H1 (cell line): ENCODE data around the gene DGKZ. TPM values are rescaled to one million over a fixed set of nuclear protein-coding genes. Genes with fewer than 3 reads are reported as not detected.

Experiments used
- CTCF ChIA-PET: fragments of 300-600 bp; sonication (Branson Sonifier 250); formaldehyde crosslinking; loops from one replicate; lab custom pipeline; 2021; ENCODE audit not compliant: partially characterized antibody; lab: Charles Lee
- POLR2A ChIA-PET: fragments of 300-600 bp; sonication (Branson Sonifier 250); formaldehyde crosslinking; loops from one replicate; lab custom pipeline; 2021; ENCODE audit warnings: inconsistent platforms; ENCODE audit not compliant: partially characterized antibody; lab: Charles Lee
- DNase-seq, 2 experiments: peaks; one replicate each; pipeline versions ENCODE4 v3.0.0 to v3.0.0-alpha.2; 2010 to 2022; ENCODE audit warnings: low spot score in 2 of 2, low read depth in 1 of 2, mixed read lengths in 1 of 2
- FAIRE-seq: peaks from 2 replicates; lab custom pipeline; 2011; peaks lifted over from hg19 to GRCh38; lab: Jason Lieb, UNC
- H2AFZ ChIP-seq: 2 replicates; pipeline ENCODE4 v1.8.1; 2012; ENCODE audit warnings: low read length, inconsistent platforms
- H2AK5ac ChIP-seq: 2 replicates; pipeline ENCODE4 v1.6.1; 2013; ENCODE audit warnings: low read depth, low read length
- H2BK120ac ChIP-seq: replicated peaks from 2 replicates; pipeline ENCODE3; 2013; ENCODE audit warnings: low read depth, low read length, inconsistent platforms
- H2BK12ac ChIP-seq: 2 replicates; pipeline ENCODE4 v1.6.1; 2013; ENCODE audit warnings: low read depth, low read length
- H2BK15ac ChIP-seq: 2 replicates; pipeline ENCODE4 v1.6.1; 2013; ENCODE audit warnings: low read length
- H2BK20ac ChIP-seq: 2 replicates; pipeline ENCODE4 v1.6.1; 2013; ENCODE audit warnings: low read length
- H2BK5ac ChIP-seq: 2 replicates; pipeline ENCODE4 v1.6.1; 2013; ENCODE audit warnings: low read depth, low read length
- H3K14ac ChIP-seq: 2 replicates; pipeline ENCODE4 v1.6.1; 2013; ENCODE audit warnings: inconsistent platforms; ENCODE audit not compliant: insufficient read length
- H3K18ac ChIP-seq: 2 replicates; pipeline ENCODE4 v1.6.1; 2013; ENCODE audit warnings: low read length; ENCODE audit errors: extremely low read depth
- H3K23ac ChIP-seq: 2 replicates; pipeline ENCODE4 v1.6.1; 2013; ENCODE audit warnings: inconsistent platforms; ENCODE audit not compliant: insufficient read length
- H3K23me2 ChIP-seq: 2 replicates; pipeline ENCODE4 v1.6.1; 2013; ENCODE audit warnings: low read depth, low read length
- H3K27ac ChIP-seq: 2 replicates; pipeline ENCODE4 v1.6.1; 2011; ENCODE audit warnings: low read depth, low read length, inconsistent platforms
- H3K27me3 ChIP-seq, 4 experiments: replicated peaks in 1 of 4; 1 replicate in 1 of 4; 2 replicates in 3 of 4; pipeline versions ENCODE4 v1.6.1 to v1.8.1; 2011 to 2013; ENCODE audit warnings: low read length in 3 of 4, mild to moderate bottlenecking in 3 of 4, inconsistent platforms in 2 of 4, mixed read lengths in 2 of 4, moderate library complexity in 1 of 4; ENCODE audit not compliant: control insufficient read depth in 3 of 4, insufficient read depth in 3 of 4; ENCODE audit errors: extremely low read depth in 1 of 4
- H3K36me3 ChIP-seq, 4 experiments: 2 replicates each; pipeline versions ENCODE4 v1.6.1 to v1.8.1; 2011 to 2013; ENCODE audit warnings: mild to moderate bottlenecking in 4 of 4, low read length in 3 of 4, moderate library complexity in 2 of 4, control low read depth in 1 of 4, inconsistent platforms in 1 of 4; ENCODE audit not compliant: insufficient read depth in 4 of 4, control insufficient read depth in 2 of 4
- H3K4ac ChIP-seq: replicated peaks from 2 replicates; pipeline ENCODE3; 2013; ENCODE audit warnings: low read length, low read depth, mixed read lengths, inconsistent platforms; ENCODE audit not compliant: insufficient read length
- H3K4me1 ChIP-seq, 4 experiments: replicated peaks in 1 of 4; 1 replicate in 1 of 4; 2 replicates in 3 of 4; pipeline versions ENCODE4 v1.6.1 to v1.8.1; 2011 to 2013; ENCODE audit warnings: low read length in 3 of 4, inconsistent platforms in 2 of 4, mixed read lengths in 1 of 4; ENCODE audit not compliant: insufficient read depth in 4 of 4, control insufficient read depth in 3 of 4
- H3K4me2 ChIP-seq, 2 experiments: 2 replicates each; pipeline versions ENCODE4 v1.6.1 to v1.8.1; 2011 to 2013; ENCODE audit warnings: low read depth in 2 of 2, low read length in 2 of 2, control low read depth in 1 of 2, inconsistent platforms in 1 of 2, mild to moderate bottlenecking in 1 of 2; ENCODE audit not compliant: insufficient read depth in 1 of 2
- H3K4me3 ChIP-seq, 4 experiments: fragments of 200-600, 300-600 bp in 1 of 4; sonication (generic), shearing (Covaris generic), sonication (Bioruptor Twin) in 1 of 4; 2 replicates each; pipeline versions ENCODE4 v1.5.1 to v1.8.1; 2011 to 2016; ENCODE audit warnings: low read length in 4 of 4, low read depth in 3 of 4, control low read depth in 2 of 4, inconsistent platforms in 2 of 4, mild to moderate bottlenecking in 2 of 4, mixed read lengths in 1 of 4, moderate library complexity in 1 of 4; ENCODE audit not compliant: insufficient read depth in 2 of 4; ENCODE audit errors: extremely low read depth in 1 of 4
- H3K56ac ChIP-seq: replicated peaks from 2 replicates; pipeline ENCODE3; 2013; ENCODE audit warnings: low read depth, mild to moderate bottlenecking, mixed read lengths, low read length, inconsistent platforms; ENCODE audit not compliant: insufficient read length
- H3K79me1 ChIP-seq: 2 replicates; pipeline ENCODE4 v1.6.1; 2013; ENCODE audit warnings: low read depth, low read length, control low read depth
- H3K79me2 ChIP-seq, 2 experiments: 2 replicates each; pipeline versions ENCODE4 v1.6.1 to v1.8.1; 2012 to 2013; ENCODE audit warnings: low read length in 2 of 2, mild to moderate bottlenecking in 2 of 2, inconsistent platforms in 1 of 2; ENCODE audit not compliant: insufficient read depth in 2 of 2, control insufficient read depth in 1 of 2
- H3K9ac ChIP-seq, 4 experiments: replicated peaks in 1 of 4; 1 replicate in 1 of 4; 2 replicates in 3 of 4; pipeline versions ENCODE4 v1.6.1 to v1.8.1; 2011 to 2013; ENCODE audit warnings: low read depth in 3 of 4, low read length in 3 of 4, control low read depth in 2 of 4, mild to moderate bottlenecking in 2 of 4, moderate library complexity in 2 of 4, inconsistent platforms in 1 of 4; ENCODE audit errors: extremely low read depth in 1 of 4
- H3K9me3 ChIP-seq, 2 experiments: 2 replicates each; pipeline versions ENCODE4 v1.6.1 to v1.8.1; 2012 to 2013; ENCODE audit warnings: mild to moderate bottlenecking in 2 of 2, moderate library complexity in 2 of 2, control low read depth in 1 of 2, inconsistent platforms in 1 of 2, low read depth in 1 of 2, low read length in 1 of 2, mixed read lengths in 1 of 2; ENCODE audit not compliant: insufficient read depth in 2 of 2
- H4K20me1 ChIP-seq, 2 experiments: replicated peaks in 1 of 2; 2 replicates each; pipeline versions ENCODE3 to v1.8.1; 2011 to 2013; ENCODE audit warnings: inconsistent platforms in 2 of 2, low read length in 2 of 2, mild to moderate bottlenecking in 1 of 2; ENCODE audit not compliant: insufficient read depth in 2 of 2, control insufficient read depth in 1 of 2
- H4K5ac ChIP-seq: 2 replicates; pipeline ENCODE4 v1.6.1; 2013; ENCODE audit warnings: low read length, low read depth, mixed read lengths, inconsistent platforms; ENCODE audit not compliant: insufficient read length
- H4K8ac ChIP-seq: 2 replicates; pipeline ENCODE4 v1.8.0; 2013; ENCODE audit warnings: mild to moderate bottlenecking, moderate library complexity, low read length, inconsistent platforms; ENCODE audit not compliant: insufficient read depth; ENCODE audit errors: extremely low read depth
- H4K91ac ChIP-seq: replicated peaks from 2 replicates; pipeline ENCODE3; 2013; ENCODE audit warnings: low read length, mixed read lengths, inconsistent platforms; ENCODE audit not compliant: insufficient read length
- FOSL1 ChIP-seq: IDR thresholded peaks from 2 replicates; pipeline ENCODE4 v1.6.1; 2011; ENCODE audit warnings: mild to moderate bottlenecking, low read depth, low read length, moderate library complexity; ENCODE audit not compliant: insufficient read depth
- HDAC2 ChIP-seq, 2 experiments: fragments of 300-600 bp in 1 of 2; sonication (generic) in 1 of 2; IDR thresholded peaks; 2 replicates each; pipeline ENCODE4 v1.6.1; 2011 to 2012; ENCODE audit warnings: low read depth in 2 of 2, low read length in 2 of 2, mild to moderate bottlenecking in 2 of 2, moderate library complexity in 2 of 2, borderline replicate concordance in 1 of 2, inconsistent platforms in 1 of 2
- PHF8 ChIP-seq: fragments of 200-600 bp; sonication (generic); conservative IDR thresholded peaks from 2 replicates; pipeline ENCODE4 v1.7.1; 2012; ENCODE audit warnings: low read depth, mild to moderate bottlenecking, inconsistent platforms, low read length, moderate library complexity
- POLR2A ChIP-seq, 2 experiments: IDR thresholded peaks; 1 replicate in 1 of 2; 2 replicates in 1 of 2; pipeline ENCODE4 v1.6.1; 2011; ENCODE audit warnings: low read depth in 2 of 2, low read length in 2 of 2, mild to moderate bottlenecking in 2 of 2; ENCODE audit errors: control extremely low read depth in 1 of 2
- SIRT6 ChIP-seq: IDR thresholded peaks from one replicate; pipeline ENCODE4 v1.7.1; 2012; ENCODE audit warnings: low read length, inconsistent platforms
- TEAD4 ChIP-seq: IDR thresholded peaks from 2 replicates; pipeline ENCODE4 v1.6.1; 2012; ENCODE audit warnings: low read depth, low read length, inconsistent platforms, mixed read lengths
- WGBS, 2 experiments: shearing (Covaris generic) in 1 of 2; methylation state at CpG; one replicate each; pipeline versions ENCODE4 v1.1.6 to v1.1.7; 2013 to 2015; ENCODE audit warnings: low lambda C conversion rate in 2 of 2, mixed read lengths in 2 of 2, inconsistent platforms in 1 of 2, low coverage in 1 of 2, missing lambda C conversion rate in 1 of 2; ENCODE audit not compliant: insufficient replicate concordance in 2 of 2, insufficient coverage in 1 of 2, insufficient read length in 1 of 2; ENCODE audit errors: extremely low coverage in 1 of 2, missing lambda C conversion rate in 1 of 2; 5-methylcytosine and 5-hydroxymethylcytosine counted together
- polyA plus RNA-seq, 7 experiments: library from polyadenylated mRNA; depleted of rRNA in 3 of 7; stranded (reverse) in 5 of 7; unstranded in 2 of 7; fragments of >200 nt in 5 of 7; fragments of 200-250 nt in 2 of 7; gene quantifications; 1 replicate in 5 of 7; 2 replicates in 1 of 7; 4 replicates in 1 of 7; pipeline versions ENCODE4 v1.2.1 to v1.2.3, GENCODE V29; 2011 to 2013; ENCODE audit warnings: missing spikeins in 2 of 7, mixed read lengths in 2 of 7
- total RNA-seq: library from RNA; stranded (reverse); fragmentation: NEBNext Ultra II Directional; extraction: Animal tissue kit (Norgen Biotek cat#: 25700); gene quantifications from 2 replicates; pipeline ENCODE4 v1.2.1, GENCODE V29; 2021
- TF ChIP-seq, protein P1 (sequence below), 3 experiments: IDR thresholded peaks; 1 replicate in 2 of 3; 2 replicates in 1 of 3; pipeline versions ENCODE4 v1.5.1 to v1.6.1; 2011; ENCODE audit warnings: low read length in 3 of 3, mild to moderate bottlenecking in 3 of 3, inconsistent platforms in 2 of 3, low read depth in 1 of 3, moderate library complexity in 1 of 3; ENCODE audit not compliant: insufficient read depth in 1 of 3; ENCODE audit errors: control extremely low read depth in 1 of 3
- TF ChIP-seq, protein P2 (sequence below): IDR thresholded peaks from 2 replicates; pipeline ENCODE4 v1.6.1; 2011; ENCODE audit warnings: low read depth, mild to moderate bottlenecking, low read length; ENCODE audit not compliant: insufficient read depth

DGKZ gene
- total and polyA plus RNA-seq, 2 of the 8 experiments (the other 6 are each of a cell fraction or from before 2014, with no cell fraction given) = 84.4 to 184 TPM

DNA sequence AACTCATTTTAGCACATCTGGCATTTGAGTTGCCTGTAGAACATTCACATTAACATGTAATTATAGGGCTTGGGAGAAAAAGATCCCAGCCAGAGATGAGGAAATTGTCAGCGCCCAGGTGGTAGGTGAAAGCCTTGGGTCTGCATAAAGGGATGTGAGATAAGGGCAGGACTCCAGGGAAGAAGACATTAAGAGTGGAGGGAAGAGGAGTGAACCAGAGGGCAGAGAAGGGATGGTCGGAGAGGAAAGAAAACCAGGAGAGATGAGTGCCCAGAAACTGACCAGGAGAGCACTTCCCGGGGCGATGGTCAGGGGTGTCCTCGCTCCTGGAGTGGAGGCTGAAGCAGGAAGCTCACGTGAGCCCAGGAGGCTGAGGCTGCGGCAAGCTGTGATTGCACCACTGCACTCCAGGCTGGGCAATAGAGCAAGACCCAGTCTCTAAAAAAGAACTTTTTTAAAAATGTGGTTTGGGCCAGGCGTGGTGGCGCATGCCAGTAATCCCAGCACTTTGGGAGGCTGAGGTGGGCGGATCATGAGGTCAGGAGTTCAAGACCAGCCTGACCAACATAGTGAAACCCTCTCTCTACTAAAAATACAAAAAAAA lies 20.3 kb upstream of the DGKZ start:
- Histone ChIP-seq H3K18ac (no peak overlapping the region), H4K91ac (no peak overlapping the region), H3K36me3 (no peaks in the 10 kb centered on the region), H3K9me3 (no peaks in the 10 kb centered on the region), H3K9ac (no peak overlapping the region), H3K4me3 (no peak overlapping the region), H3K4me1 (peaks cover 0 to 15% (median 6%) of the 10 kb centered on the region in 4 experiments; a peak in 6 of 7 replicates), H4K5ac (no peak overlapping the region), H2BK20ac (no peak overlapping the region), H3K27ac (no peak overlapping the region), H3K4me2 (no peak overlapping the region), H3K4ac (no peak overlapping the region), H2BK12ac (0 out of 2 replicates have a peak overlapping the region, but pooled peaks have one; percentile 17), H4K8ac (no peak overlapping the region), H3K23ac (no peak overlapping the region), H3K23me2 (no peaks in the 10 kb centered on the region), H3K27me3 (peaks cover 6 to 17% (median 13%) of the 10 kb centered on the region in 4 experiments), H3K14ac (no peak overlapping the region), H3K56ac (no peak overlapping the region), H2BK120ac (no peak overlapping the region), H4K20me1 (no peaks in the 10 kb centered on the region), H3K79me2 (no peaks in the 10 kb centered on the region), H2AK5ac (no peak overlapping the region), H2BK5ac (no peak overlapping the region), H2BK15ac (no peak overlapping the region), H3K79me1 (no peaks in the 10 kb centered on the region), H2AFZ (no peak overlapping the region)
- no peak for DNase-seq
- whole genome bisulfite sequencing, 2 experiments = 93% methylated on average over 10 of the region's 10 CpGs; no CpG with 5 or more reads in 1 of the 2 experiments
- POLR2A ChIA-PET = interaction anchor here (0.6 to 2.5 kb wide), 4 partner anchors 13 to 88 kb away, joined by 3 to 12 read pairs (median 9); no protein-coding TSS in a partner anchor
- no peak for FAIRE-seq
- CTCF ChIA-PET = interaction anchor here (0.6 to 42.5 kb wide), 5 partner anchors 12 to 204 kb away, joined by 5 to 1004 read pairs (median 349); partner anchors contain the start of genes DGKZ and MDK
- TF ChIP-seq TEAD4 (no peak), HDAC2 (IDR thresholded peaks at IDR 0.05; ENCODE audit: borderline replicate concordance in 1 of 2, low read depth in 2 of 2, low read length in 2 of 2) (no peak), SIRT6 (no peak), POLR2A (IDR thresholded peaks at IDR 0.05; ENCODE audit: control extremely low read depth in 1 of 2, low read depth in 2 of 2, low read length in 2 of 2) (no peak), PHF8 (no peak), FOSL1 (no peak)
- TF ChIP-seq, protein P1, sequence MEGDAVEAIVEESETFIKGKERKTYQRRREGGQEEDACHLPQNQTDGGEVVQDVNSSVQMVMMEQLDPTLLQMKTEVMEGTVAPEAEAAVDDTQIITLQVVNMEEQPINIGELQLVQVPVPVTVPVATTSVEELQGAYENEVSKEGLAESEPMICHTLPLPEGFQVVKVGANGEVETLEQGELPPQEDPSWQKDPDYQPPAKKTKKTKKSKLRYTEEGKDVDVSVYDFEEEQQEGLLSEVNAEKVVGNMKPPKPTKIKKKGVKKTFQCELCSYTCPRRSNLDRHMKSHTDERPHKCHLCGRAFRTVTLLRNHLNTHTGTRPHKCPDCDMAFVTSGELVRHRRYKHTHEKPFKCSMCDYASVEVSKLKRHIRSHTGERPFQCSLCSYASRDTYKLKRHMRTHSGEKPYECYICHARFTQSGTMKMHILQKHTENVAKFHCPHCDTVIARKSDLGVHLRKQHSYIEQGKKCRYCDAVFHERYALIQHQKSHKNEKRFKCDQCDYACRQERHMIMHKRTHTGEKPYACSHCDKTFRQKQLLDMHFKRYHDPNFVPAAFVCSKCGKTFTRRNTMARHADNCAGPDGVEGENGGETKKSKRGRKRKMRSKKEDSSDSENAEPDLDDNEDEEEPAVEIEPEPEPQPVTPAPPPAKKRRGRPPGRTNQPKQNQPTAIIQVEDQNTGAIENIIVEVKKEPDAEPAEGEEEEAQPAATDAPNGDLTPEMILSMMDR (IDR thresholded peaks at IDR 0.05; ENCODE audit: control extremely low read depth in 1 of 3, insufficient read depth in 1 of 3, low read depth in 1 of 3, low read length in 3 of 3) = no peak
- TF ChIP-seq, protein P2, sequence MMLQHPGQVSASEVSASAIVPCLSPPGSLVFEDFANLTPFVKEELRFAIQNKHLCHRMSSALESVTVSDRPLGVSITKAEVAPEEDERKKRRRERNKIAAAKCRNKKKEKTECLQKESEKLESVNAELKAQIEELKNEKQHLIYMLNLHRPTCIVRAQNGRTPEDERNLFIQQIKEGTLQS = no peak
